SU-DHL-6 (cell line): Measurements from ENCODE around the gene HMX1.

Source experiments
- H2AFZ ChIP-seq: fragments of 200-600 bp; sonication (generic); 2 replicates; pipeline ENCODE4 v1.6.1; 2014; ENCODE audit warnings: low read depth, mild to moderate bottlenecking, moderate library complexity, mixed read lengths, antibody characterized with exemption, low read length; ENCODE audit not compliant: severe bottlenecking
- H3F3A ChIP-seq: fragments of 200-600 bp; shearing (Covaris generic); 2 replicates; pipeline ENCODE4 v1.6.0; 2016; ENCODE audit warnings: antibody characterized with exemption, mild to moderate bottlenecking; ENCODE audit not compliant: insufficient read depth
- H3K27ac ChIP-seq: fragments of 200-600 bp; sonication (generic); 2 replicates; pipeline ENCODE4 v1.5.1; 2016; ENCODE audit warnings: low read depth, mild to moderate bottlenecking, low read length, moderate library complexity, mixed read lengths
- H3K27me3 ChIP-seq: fragments of 200-600 bp; sonication (generic), shearing (Covaris generic); 2 replicates; pipeline ENCODE4 v1.6.0; 2014; ENCODE audit warnings: mild to moderate bottlenecking, low read length
- H3K36me3 ChIP-seq: fragments of 200-600 bp; sonication (generic); 2 replicates; pipeline ENCODE4 v1.6.1; 2014; ENCODE audit warnings: mild to moderate bottlenecking, low read length, mixed read lengths
- H3K4me2 ChIP-seq: fragments of 300-600, 200-600 bp; shearing (Covaris generic), sonication (generic); 2 replicates; pipeline ENCODE4 v1.6.0; 2014; ENCODE audit warnings: low read length, low read depth, mild to moderate bottlenecking; ENCODE audit not compliant: poor library complexity, severe bottlenecking
- H3K4me3 ChIP-seq: fragments of 200-600 bp; sonication (generic); 2 replicates; pipeline ENCODE4 v1.5.1; 2014; ENCODE audit warnings: antibody characterized with exemption, low read length, mild to moderate bottlenecking, mixed read lengths; ENCODE audit not compliant: insufficient read depth, poor library complexity, severe bottlenecking
- H3K79me2 ChIP-seq: fragments of 200-600 bp; sonication (generic); 2 replicates; pipeline ENCODE4 v1.6.1; 2014; ENCODE audit warnings: mild to moderate bottlenecking, low read length, moderate library complexity; ENCODE audit not compliant: insufficient read depth
- H3K9ac ChIP-seq: fragments of 200-600 bp; sonication (generic); 2 replicates; pipeline ENCODE4 v1.7.0; 2014; ENCODE audit warnings: mild to moderate bottlenecking, low read length
- H3K9me2 ChIP-seq: fragments of 200-600 bp; sonication (generic); replicated peaks from 2 replicates; pipeline ENCODE4 v1.6.1; 2014; ENCODE audit warnings: low read length; ENCODE audit not compliant: insufficient read depth
- H3K9me3 ChIP-seq: fragments of 200-600 bp; sonication (generic); 2 replicates; pipeline ENCODE4 v1.6.1; 2014; ENCODE audit warnings: low read length, mixed read lengths; ENCODE audit not compliant: insufficient read depth
- H4K20me1 ChIP-seq: fragments of 200-600 bp; sonication (generic); 2 replicates; pipeline ENCODE4 v1.6.1; 2014; ENCODE audit warnings: low read depth, mild to moderate bottlenecking, antibody characterized with exemption, low read length, moderate library complexity, mixed read lengths
- EZH2phosphoT487 ChIP-seq: fragments of 200-600 bp; sonication (generic), shearing (Covaris generic); conservative IDR thresholded peaks from 2 replicates; pipeline ENCODE4 v1.6.1; 2018; ENCODE audit warnings: mild to moderate bottlenecking, antibody characterized with exemption, low read length, moderate library complexity, mixed read lengths
- TF ChIP-seq, protein P1 (sequence below): fragments of 200-600 bp; sonication (generic); IDR thresholded peaks from one replicate; pipeline ENCODE4 v1.5.1; 2017; ENCODE audit warnings: antibody characterized with exemption, mild to moderate bottlenecking, low read length, moderate library complexity; ENCODE audit not compliant: insufficient read depth, poor library complexity, severe bottlenecking

The HMX1 gene

DNA sequence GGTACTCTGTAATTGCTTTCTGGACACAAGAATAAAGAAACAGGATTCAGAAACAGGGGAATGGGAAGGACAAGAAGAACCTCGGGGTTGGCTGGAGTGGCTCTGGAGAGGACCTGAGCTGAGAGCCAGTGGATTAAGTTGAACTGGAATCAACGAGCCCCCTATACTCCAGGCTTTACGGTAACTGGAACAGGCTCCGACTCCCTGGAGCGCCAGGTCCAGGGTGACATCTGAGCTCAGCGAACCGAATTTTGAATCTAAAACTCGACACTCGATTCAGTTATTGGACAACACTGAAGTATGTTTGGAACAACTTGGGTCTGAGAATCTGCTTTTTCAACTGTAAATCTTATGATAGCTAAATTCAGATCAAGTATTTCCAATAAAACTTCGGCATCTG, 23.9 kb downstream of the HMX1 start:
- Histone ChIP-seq H2AFZ (no peak overlapping the region), H3K27ac (no peak overlapping the region), H3K4me2 (no peak overlapping the region), H3K9me3 (peaks cover 4% of the 10 kb centered on the region; the same call in 1 of the 2 replicates), H3K9ac (no peak overlapping the region), H3K27me3 (no peaks in the 10 kb centered on the region), H3K79me2 (no peaks in the 10 kb centered on the region), H3K36me3 (no peaks in the 10 kb centered on the region), H3K9me2 (no peaks in the 10 kb centered on the region), H4K20me1 (no peaks in the 10 kb centered on the region), H3F3A (no peaks in the 10 kb centered on the region), H3K4me3 (no peak overlapping the region)
- TF ChIP-seq EZH2phosphoT487, result no peak
- TF ChIP-seq, protein P1, sequence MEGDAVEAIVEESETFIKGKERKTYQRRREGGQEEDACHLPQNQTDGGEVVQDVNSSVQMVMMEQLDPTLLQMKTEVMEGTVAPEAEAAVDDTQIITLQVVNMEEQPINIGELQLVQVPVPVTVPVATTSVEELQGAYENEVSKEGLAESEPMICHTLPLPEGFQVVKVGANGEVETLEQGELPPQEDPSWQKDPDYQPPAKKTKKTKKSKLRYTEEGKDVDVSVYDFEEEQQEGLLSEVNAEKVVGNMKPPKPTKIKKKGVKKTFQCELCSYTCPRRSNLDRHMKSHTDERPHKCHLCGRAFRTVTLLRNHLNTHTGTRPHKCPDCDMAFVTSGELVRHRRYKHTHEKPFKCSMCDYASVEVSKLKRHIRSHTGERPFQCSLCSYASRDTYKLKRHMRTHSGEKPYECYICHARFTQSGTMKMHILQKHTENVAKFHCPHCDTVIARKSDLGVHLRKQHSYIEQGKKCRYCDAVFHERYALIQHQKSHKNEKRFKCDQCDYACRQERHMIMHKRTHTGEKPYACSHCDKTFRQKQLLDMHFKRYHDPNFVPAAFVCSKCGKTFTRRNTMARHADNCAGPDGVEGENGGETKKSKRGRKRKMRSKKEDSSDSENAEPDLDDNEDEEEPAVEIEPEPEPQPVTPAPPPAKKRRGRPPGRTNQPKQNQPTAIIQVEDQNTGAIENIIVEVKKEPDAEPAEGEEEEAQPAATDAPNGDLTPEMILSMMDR, result no peak

DNA sequence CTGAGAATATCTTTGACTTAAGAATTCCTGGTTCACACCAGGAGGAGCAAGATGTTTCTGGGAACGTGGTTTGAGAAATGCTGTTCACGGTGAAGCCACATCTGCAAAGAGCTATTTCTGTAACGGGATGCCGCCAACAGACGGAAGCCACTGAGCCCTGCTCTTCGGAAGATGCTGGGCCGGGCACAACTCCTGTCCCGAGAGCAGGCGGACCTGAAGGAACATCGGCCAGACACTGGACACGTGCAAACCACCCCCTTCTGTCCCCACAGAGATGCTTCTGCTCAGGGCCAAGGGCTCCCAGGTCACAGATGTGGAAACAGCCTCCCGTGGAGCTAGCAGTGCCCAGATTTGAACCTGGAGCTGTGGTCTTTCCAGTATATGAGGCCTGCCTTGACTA, 24.3 kb downstream of the HMX1 start:
- H3K79me2 ChIP-seq, result no peaks in the 10 kb centered on the region
- H3K4me3 ChIP-seq, result no peak overlapping the region
- H2AFZ ChIP-seq, result no peak overlapping the region
- no peaks in the 10 kb centered on the region for H3K36me3 ChIP-seq
- no peak overlapping the region for H3K4me2 ChIP-seq
- peaks cover 5% of the 10 kb centered on the region; the same call in 1 of the 2 replicates for H3K9me3 ChIP-seq
- H3K9ac ChIP-seq, result no peak overlapping the region
- TF ChIP-seq, protein P1, result no peak
- TF ChIP-seq EZH2phosphoT487, result no peak
- no peaks in the 10 kb centered on the region for H3F3A ChIP-seq
- H4K20me1 ChIP-seq, result no peaks in the 10 kb centered on the region
- H3K27ac ChIP-seq, result no peak overlapping the region
- H3K27me3 ChIP-seq, result no peaks in the 10 kb centered on the region
- no peaks in the 10 kb centered on the region for H3K9me2 ChIP-seq

DNA sequence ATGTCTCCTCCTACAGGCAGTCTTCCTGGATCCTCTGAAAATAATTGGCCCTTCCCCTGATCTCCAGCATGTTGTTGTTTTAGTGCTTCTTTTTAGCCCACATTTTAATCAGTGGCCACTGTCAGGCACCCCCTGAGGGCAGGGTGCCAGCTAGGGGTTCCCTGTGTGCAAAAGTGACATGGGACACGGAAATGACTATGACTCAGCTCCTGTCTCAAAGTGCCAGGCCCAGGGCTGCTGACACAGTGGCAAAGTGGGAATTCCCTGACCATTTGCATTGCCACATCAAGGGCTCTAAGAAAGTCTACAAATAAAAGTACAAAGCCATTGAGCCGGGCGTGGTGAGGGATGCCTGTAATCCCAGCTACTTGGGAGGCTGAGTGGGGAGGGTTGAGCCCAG, 24.8 kb downstream of the HMX1 start:
- Histone ChIP-seq H3K9ac (no peak overlapping the region), H3K9me3 (peaks cover 5% of the 10 kb centered on the region; the same call in 1 of the 2 replicates), H3K79me2 (no peaks in the 10 kb centered on the region), H3K4me2 (no peak overlapping the region), H3K36me3 (no peaks in the 10 kb centered on the region), H2AFZ (no peak overlapping the region), H3K9me2 (no peaks in the 10 kb centered on the region), H3K27ac (no peak overlapping the region), H4K20me1 (no peaks in the 10 kb centered on the region), H3K4me3 (no peak overlapping the region), H3F3A (no peaks in the 10 kb centered on the region), H3K27me3 (no peaks in the 10 kb centered on the region)
- TF ChIP-seq, protein P1, result no peak
- TF ChIP-seq EZH2phosphoT487, result no peak
